Measurements from ENCODE around the gene GRIN3A.
A peak's percentile ranks its signal among the peaks of the same experiment; 100 is the strongest.

Gene GRIN3A

GRCh38 chr9:101579711-101580545 lies 158.5 kb downstream of the GRIN3A start:
- peaks cover 4% of the 10 kb centered on the region for H3K27me3 Mint-ChIP-seq (ENCODE audit: low read depth, poor library complexity)
- TF ChIP-seq CTCF (IDR thresholded peaks at IDR 0.05), result no peak
- H3K4me3 Mint-ChIP-seq, result no peak overlapping the region
- H3K9me3 Mint-ChIP-seq, result no peaks in the 10 kb centered on the region
- H3K4me1 Mint-ChIP-seq, result no peaks in the 10 kb centered on the region
- H3K36me3 Mint-ChIP-seq (ENCODE audit: low read depth), result no peaks in the 10 kb centered on the region
- no peak for DNase-seq
- no peak overlapping the region for H3K27ac Mint-ChIP-seq

- no peak overlapping the region for H3K27ac Mint-ChIP-seq
- no peaks in the 10 kb centered on the region for H3K9me3 Mint-ChIP-seq
- H3K27me3 Mint-ChIP-seq (ENCODE audit: low read depth, poor library complexity), result peaks cover 4% of the 10 kb centered on the region
- DNase-seq, result no peak
- H3K36me3 Mint-ChIP-seq (ENCODE audit: low read depth), result no peaks in the 10 kb centered on the region
- H3K4me3 Mint-ChIP-seq, result no peak overlapping the region
- no peak for TF ChIP-seq CTCF (IDR thresholded peaks at IDR 0.05)
- H3K4me1 Mint-ChIP-seq, result no peaks in the 10 kb centered on the region
Measured at GRCh38 chr9:101578378-101578777, 160.1 kb downstream of the GRIN3A start.

GRCh38 chr9:101574731-101575333 lies 163.6 kb downstream of the GRIN3A start:
- TF ChIP-seq CTCF (IDR thresholded peaks at IDR 0.05), result no peak
- no peak overlapping the region for H3K4me3 Mint-ChIP-seq
- H3K27me3 Mint-ChIP-seq (ENCODE audit: low read depth, poor library complexity), result peaks cover 2% of the 10 kb centered on the region
- peaks cover 9% of the 10 kb centered on the region for H3K4me1 Mint-ChIP-seq
- DNase-seq, result no peak
- H3K27ac Mint-ChIP-seq, result no peak overlapping the region
- H3K36me3 Mint-ChIP-seq (ENCODE audit: low read depth), result no peaks in the 10 kb centered on the region
- no peaks in the 10 kb centered on the region for H3K9me3 Mint-ChIP-seq

GRCh38 chr9:101572316-101572715 lies 166.1 kb downstream of the GRIN3A start:
- TF ChIP-seq CTCF (IDR thresholded peaks at IDR 0.05), result no peak

GRCh38 chr9:101571114-101571513 lies 167.3 kb downstream of the GRIN3A start:
- Mint-ChIP-seq H3K36me3 (ENCODE audit: low read depth) (peaks cover 14% of the 10 kb centered on the region), H3K27me3 (ENCODE audit: low read depth, poor library complexity) (peaks cover 2% of the 10 kb centered on the region), H3K4me3 (no peak overlapping the region), H3K4me1 (peaks cover 9% of the 10 kb centered on the region), H3K9me3 (no peaks in the 10 kb centered on the region), H3K27ac (peak overlapping the region; percentile 17)
- TF ChIP-seq CTCF (IDR thresholded peaks at IDR 0.05), result no peak
- DNase-seq, result no peak

More at GRCh38 chr9:101572316-101572715, 166.1 kb downstream of the GRIN3A start:
- H3K9me3 Mint-ChIP-seq, result no peaks in the 10 kb centered on the region
- H3K36me3 Mint-ChIP-seq (ENCODE audit: low read depth), result peaks cover 8% of the 10 kb centered on the region
- DNase-seq, result no peak
- peaks cover 2% of the 10 kb centered on the region for H3K27me3 Mint-ChIP-seq (ENCODE audit: low read depth, poor library complexity)
- no peak overlapping the region for H3K4me3 Mint-ChIP-seq
- no peak overlapping the region for H3K27ac Mint-ChIP-seq
- peaks cover 9% of the 10 kb centered on the region for H3K4me1 Mint-ChIP-seq
